Measurements from ENCODE around the gene SPDYA.
"Not testable (repeated sequence)": the region's sequence is repeated elsewhere in the genome, so short reads cannot be mapped to it uniquely, and the experiment has no call there.

The SPDYA gene

DNA sequence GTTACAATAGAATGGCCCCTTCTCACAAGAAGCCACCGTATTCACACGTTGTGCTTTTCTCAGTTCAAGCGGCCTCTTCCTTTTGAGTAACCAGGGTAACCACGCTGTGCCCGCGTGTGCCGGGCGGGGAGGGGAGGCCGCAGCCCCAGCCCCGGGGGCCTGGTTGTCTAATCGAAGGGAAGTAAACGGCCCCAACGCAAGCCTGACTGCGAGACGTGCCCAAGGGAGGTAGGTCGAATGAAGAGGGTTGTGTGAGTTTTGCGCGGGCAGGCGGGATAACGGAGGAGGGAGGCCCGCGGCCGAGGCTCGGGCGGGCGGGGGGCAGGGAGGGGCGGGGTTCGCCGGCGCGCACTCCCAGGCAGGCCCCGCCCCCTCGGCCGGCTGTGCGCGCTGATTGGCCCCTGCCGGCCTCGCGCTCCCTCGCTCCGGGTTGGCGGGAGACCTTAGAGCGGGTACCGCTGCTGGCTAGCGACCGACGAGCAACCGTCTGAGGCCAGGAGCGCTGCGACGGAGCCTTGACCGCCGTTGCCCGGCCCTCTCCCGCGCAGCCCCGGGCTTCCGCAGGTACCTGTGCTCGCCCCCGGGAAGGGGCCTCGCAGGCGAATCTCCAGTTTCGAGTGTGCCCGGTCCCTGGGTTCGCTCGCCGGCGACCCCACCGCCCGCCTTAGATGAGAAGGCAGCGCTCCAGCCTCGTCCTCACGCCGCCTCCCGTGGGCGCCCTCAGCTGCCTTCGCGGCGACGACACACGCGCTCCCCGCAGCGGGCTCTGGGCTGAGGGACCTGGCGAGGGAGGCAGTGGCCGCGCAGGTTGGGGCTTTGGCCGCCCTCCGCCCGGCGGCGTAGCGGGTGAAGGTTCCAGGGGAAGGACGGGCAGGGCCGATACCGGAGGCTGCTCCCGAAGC lies at the start of gene SPDYA:
Gene SPDYA (plus strand): TSS at position 451 of the 902 bp plus-strand sequence. CDS start 5,181 bp downstream, outside the sequence.
- DNase-seq (ENCODE audit: low spot score): peak; percentile 85

- no peak for DNase-seq (ENCODE audit: low spot score)
Observed at GRCh38 chr2:28761420-28761819, 49.2 kb upstream of the SPDYA start.

DNA sequence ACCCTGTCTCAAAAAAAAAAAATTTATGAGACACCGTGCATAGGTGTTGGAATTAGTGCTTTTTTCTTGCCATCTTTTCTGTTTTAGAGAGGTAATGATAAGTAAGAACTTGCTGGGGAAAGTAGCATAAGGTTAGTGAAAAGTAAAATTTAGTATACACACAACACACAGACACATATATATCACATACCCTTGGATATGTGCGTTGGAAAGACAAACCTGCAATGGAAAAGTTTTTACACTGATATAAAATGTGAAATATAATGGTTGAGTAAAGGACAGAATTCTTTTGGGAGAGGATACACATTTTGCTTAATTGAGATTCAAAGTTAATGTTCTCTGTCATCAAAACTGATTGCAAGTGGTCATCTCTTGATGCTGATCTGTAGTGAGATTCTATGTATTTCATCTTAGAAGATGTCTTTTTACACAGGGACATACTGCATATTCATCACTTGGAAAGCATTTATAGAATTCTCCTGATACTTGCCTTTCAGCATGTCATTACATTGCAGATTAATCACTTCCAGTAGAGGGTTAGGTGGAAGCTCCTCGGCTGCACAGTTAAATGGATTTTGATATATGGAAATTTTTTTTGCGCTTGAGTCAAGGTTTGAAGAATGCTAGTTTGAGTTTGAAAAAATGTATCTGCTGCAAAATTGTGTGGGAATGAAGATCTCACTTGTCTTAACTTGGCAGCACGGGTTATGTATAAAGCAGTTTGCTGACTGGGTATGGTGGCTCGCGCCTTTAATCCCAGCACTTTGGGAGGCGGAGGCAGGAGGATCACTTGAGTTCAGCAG lies 45.5 kb upstream of the SPDYA start:
- no peak for DNase-seq (ENCODE audit: low spot score)

GRCh38 chr2:28766070-28766469 lies 44.6 kb upstream of the SPDYA start:
- DNase-seq (ENCODE audit: low spot score): no peak

DNA sequence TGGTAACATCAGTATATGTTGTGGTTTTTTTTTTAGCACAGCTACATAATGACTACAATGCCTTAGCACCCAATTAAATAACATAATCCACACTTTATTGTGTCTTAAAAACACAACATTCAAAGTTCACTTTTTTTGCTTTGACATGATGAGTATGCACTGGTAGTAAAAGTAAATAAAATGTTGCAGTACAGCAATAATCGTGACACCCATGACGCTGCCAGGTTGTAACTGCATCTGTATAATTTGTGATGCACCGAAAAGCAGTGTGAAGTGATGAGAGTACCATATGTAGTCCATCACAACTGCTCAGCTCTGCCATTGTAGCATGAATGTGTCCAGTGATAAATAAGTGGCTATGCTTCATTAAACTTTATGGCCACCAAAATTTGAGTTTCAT lies 43.3 kb upstream of the SPDYA start:
- DNase-seq (ENCODE audit: low spot score): no peak

DNA sequence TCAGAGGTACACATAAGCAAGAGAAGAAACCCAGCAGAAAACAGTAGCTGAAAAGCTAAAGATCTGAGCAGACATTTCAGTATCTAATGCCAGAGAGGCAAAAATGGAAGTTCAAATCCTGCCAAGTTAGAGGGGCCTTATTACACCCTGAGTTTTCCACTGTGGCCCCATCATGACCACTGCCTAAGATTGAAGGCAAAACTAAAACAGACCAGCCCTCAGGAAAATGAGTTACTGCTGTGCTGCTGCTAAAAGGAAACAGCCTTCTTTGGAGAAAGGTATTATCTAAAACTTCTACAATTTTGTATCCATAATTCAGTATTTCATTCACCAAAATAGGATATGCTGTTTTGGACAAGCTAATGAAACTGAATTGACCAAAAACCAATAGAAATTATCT lies 42.2 kb upstream of the SPDYA start:
- no peak for DNase-seq (ENCODE audit: low spot score)

DNA sequence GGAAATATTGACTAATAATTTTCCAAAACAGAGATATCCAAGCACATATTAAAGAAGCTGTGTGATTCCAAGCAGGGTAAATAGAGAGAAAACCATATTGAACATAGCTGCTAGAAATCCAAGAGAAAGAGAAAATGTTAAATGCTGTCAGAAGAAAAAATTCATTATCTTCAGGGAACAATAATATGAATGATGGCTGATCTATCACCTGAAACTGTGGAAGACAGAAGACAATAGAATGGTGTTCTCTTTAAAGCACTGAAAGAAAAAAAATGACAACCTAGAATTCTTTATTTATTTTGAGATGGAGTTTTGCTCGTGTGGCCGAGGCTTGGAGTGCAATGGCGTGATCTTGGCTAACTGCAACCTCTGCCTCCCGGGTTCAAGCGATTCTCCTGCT lies 41.7 kb upstream of the SPDYA start:
- DNase-seq (ENCODE audit: low spot score): no peak

DNA sequence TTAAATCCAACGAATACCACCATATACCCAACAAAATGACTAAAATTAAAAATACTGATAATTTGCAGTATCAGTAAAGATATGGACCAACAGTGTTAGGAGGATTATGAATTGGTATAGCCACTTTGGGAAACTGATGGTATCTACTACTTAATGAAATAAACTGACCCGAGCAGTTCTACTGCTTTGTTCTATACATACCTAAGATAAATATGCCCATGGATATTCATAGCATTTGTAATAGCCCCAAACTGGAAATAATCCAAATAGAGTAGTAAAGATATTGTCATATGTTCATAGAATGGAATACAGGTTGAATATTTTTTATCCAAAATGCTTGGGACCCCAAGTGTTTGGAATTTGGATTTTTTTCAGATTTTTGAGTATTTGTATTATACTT lies 38.3 kb upstream of the SPDYA start:
- no peak for DNase-seq (ENCODE audit: low spot score)

DNA sequence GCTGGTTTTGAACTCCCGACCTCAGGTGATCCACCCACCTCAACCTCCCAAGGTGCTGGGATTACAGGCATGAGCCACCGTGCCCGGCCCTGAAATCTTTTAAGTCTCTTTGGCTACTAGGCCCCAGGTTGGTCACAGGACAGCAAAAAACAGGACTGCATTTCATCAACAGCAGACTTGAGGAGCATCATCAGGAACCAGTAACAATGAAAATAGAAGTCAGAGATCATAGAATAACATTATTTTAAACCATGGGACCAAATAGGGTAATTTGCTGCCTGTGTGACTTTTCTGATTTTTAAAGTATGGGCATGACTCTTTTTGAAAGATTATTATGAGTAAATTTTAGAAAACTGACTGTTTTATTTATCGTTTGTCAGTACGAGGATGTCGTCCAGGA lies 34.2 kb upstream of the SPDYA start:
- DNase-seq (ENCODE audit: low spot score): no peak

DNA sequence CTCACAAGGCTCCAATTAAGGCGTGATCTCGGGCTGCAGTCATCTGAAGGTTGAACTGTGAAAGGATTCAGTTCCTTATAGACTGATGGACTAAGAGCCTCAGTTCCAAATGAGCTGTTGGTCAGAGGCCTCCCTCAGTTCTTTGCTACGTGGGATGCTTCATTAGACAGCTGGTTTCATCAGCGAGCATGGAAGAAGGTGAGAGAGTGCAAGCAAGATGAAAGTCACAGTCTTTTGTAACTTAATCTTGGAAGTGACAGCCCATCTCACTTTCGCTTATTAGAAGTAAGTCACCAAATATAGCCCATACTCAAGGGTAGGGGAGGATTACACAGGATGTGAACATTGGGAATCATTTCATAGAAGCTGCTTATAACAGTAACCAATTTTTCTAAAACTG lies 32.2 kb upstream of the SPDYA start:
- DNase-seq (ENCODE audit: low spot score): no peak

DNA sequence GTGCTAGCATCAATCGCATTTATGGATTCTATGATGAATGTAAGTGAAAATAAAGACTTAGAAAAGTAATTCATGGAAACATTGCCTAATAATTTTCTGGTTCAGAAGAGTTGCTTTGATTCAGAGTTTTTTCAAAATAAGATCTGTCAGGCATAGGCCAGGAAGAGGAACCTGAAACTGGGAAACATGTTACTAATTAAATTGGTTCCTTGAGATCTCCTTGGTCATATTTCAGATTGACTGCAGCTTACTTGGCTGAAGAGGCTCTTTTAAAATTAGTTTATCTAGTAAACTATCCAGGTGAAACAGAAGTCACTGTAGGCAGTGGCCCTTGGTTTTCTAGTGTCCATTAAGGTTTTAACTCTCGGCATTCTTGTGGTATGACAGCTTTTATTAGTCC lies 31.6 kb upstream of the SPDYA start:
- DNase-seq (ENCODE audit: low spot score): no peak

DNA sequence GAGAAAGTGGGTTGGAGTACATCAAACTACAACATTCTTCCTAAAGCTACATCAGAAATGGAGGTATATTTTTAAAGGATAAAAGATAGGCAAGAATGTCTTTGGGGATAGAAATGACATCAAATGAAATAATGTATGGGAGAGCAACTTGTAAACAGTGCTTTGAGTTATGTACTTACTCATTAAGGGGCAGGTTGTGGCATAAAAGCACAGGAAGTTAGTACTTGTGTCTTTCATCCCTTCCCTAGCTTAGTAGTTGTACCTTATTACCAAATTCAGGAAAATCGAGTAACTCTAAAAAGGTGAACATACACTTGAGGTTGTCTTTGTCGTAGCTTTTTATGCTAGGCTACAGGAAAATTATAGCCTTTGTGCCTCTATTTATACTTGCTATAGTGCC lies 30.1 kb upstream of the SPDYA start:
- no peak for DNase-seq (ENCODE audit: low spot score)

- DNase-seq (ENCODE audit: low spot score): no peak
Observed at GRCh38 chr2:28782423-28782822, 28.2 kb upstream of the SPDYA start.

DNA sequence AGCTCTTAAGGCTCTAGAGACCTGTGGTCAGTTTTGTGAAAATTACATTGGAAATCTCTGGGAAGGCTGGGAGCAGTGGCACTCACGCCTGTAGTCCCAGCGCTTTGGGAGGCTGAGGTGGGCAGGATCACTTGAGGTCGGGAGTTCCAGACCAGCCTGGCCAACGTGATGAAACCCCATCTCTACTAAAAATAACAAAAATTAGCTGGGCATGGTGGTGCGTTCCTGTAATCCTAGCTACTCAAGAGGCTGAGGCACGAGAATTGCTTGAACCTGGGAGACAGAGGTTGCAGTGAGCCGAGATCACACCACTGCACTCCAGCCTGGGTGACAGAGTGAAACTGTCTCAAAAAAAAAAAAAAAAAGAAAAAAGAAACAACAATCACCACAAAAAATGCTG lies 26.1 kb upstream of the SPDYA start:
- not testable (repeated sequence) for DNase-seq (ENCODE audit: low spot score)

- DNase-seq (ENCODE audit: low spot score): no peak
Observed at GRCh38 chr2:28796620-28797019, 14.0 kb upstream of the SPDYA start.

- DNase-seq (ENCODE audit: low spot score): no peak
Observed at GRCh38 chr2:28801726-28802125, 8.9 kb upstream of the SPDYA start.

DNA sequence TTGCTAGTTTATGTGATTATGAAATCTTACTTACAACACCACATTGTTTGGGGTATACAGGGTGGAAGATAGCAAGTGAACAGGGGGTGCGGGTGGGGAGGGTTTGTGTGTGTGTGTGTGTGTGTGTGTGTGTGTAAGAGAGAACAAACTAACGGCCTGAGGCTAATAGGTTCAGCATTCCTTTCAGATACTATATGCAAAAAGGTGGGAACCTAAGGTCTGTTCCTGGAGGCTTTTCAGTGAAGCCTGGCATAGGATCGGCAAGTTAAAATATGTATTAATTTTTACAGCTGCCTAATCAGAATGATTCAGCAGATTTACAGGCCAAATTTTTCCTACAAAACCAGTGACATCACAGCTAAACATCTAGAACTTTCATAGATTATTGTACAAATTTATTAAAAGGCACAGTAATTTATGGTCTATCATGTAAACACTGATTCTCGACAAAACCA lies 7.6 kb upstream of the SPDYA start:
- no peak for DNase-seq (ENCODE audit: low spot score)

- DNase-seq (ENCODE audit: low spot score): no peak
Observed at GRCh38 chr2:28809927-28810326, 707 bp upstream of the SPDYA start.

GRCh38 chr2:28818053-28818452 lies 7.4 kb downstream of the SPDYA start:
- no peak for DNase-seq (ENCODE audit: low spot score)

- DNase-seq (ENCODE audit: low spot score): peak; percentile 81
Observed at GRCh38 chr2:28821295-28821958, 10.8 kb downstream of the SPDYA start.

GRCh38 chr2:28822036-28822435 lies 11.4 kb downstream of the SPDYA start:
- no peak for DNase-seq (ENCODE audit: low spot score)

- DNase-seq (ENCODE audit: low spot score): peak; percentile 21
Observed at GRCh38 chr2:28824207-28824606, 13.6 kb downstream of the SPDYA start.

- no peak for DNase-seq (ENCODE audit: low spot score)
Observed at GRCh38 chr2:28824870-28825269, 14.2 kb downstream of the SPDYA start.
